ENCODE results near the gene MAPK12. TPM values are rescaled to one million over a fixed set of nuclear protein-coding genes. Genes with fewer than 3 reads are reported as not detected.

The MAPK12 gene
- polyA plus RNA-seq, 4 donors, result 10.6 to 23.6 (median 12.2) TPM

DNA sequence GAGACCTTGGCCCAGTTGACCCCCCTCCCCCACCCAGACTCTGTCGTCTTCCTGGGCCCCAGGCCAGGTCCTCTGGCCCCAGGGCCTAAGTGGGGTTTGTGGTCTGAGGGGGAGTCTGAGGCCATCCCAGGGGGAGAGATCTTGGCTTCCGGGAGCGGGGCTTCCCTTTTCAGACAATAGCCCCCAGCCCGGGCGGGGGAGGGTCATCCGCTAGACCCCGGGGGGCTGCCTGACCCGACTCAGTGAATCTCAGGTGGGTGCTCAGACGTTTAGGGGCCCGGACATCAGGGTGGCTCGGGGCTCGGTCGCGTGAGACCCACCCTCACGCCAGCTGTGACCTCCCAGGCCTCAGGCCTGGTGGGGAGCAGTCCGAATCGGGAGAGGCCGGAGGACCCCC is 8.1 kb upstream of the MAPK12 start:
- no peak for DNase-seq (ENCODE audit: low read depth in 4 of 4, low spot score in 3 of 4)

DNA sequence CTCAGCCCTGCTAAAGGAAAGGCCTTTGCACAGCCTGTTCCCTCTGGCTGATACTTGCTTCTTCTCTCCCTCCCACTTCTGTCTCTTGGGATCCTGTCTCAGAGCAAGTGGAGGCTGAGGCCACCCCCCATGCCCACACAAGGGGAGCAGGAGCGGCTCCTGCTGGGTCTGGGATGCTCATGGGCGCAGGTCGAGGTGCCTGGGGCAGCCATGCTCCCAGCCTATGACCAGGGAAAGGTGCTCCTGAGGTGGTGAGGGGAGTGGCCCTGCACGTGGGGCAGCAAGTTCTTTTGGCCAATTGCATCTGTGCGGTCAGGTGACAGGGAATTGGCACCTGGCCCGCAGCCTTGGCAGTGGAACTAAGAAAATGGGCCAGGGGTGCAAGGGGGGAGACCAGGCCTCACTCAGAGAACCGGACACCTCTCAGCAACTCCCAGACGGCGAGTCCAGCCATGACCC is 7.2 kb upstream of the MAPK12 start:
- DNase-seq (ENCODE audit: low read depth in 4 of 4, low spot score in 3 of 4), result no peak

DNA sequence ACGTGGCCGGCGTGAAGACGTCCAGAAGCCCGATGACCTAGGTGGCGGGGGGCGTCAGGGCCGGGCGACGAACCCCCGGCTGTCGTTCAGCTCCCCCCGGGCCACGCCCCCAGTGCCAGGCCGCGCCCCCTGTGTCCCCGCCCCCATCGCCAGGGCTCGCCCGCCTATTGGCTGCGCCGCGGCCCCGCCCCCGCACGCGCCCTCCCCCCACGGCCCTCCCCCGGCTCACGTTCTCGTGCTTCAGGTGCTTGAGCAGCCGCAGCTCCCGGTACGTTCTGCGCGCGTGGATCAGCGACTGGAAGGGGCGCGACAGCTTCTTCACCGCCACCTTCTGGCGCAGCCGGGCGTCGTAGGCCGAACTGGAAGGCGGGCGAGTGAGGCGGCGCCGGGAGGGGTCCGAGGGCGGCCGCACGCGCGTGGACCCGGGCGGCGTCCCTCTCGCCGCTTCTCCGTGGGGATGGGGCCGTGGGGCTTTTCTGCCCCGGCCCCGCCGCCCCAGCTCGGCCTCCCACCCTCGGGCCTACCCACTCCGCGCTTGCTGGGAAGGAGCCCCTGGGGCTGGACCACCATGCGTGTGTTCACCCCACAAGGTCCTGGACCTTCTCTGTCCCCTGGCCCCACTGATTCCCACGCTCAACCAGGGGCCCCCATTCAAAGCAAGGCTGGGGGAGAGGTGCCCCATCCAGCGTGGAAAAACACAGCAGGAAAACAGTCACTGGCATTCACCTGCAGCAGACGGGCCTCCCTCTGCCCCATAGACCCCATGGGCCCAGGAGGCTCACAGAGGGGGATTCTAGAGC is 6.3 kb upstream of the MAPK12 start:
- no peak for DNase-seq (ENCODE audit: low read depth in 4 of 4, low spot score in 3 of 4)

DNA sequence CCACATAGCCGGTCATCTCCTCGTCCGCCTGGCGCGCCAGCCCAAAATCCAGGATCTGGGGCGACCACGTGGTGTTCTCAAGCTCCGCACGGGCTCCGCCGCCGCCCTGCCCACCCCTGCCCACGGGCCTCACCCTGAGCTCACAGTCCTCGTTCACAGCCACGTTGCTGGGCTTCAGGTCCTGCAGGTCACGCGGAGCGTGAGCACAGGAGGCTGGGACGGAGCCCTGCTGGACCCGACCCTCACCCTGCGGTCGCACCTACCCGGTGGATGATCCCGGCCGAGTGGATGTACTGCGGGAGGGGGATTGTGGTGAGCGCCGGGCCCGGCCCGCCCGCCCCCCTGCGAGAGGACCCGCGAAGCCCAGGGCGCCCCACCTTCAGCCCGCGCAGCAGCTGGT is 5.5 kb upstream of the MAPK12 start:
- no peak for DNase-seq (ENCODE audit: low read depth in 4 of 4, low spot score in 3 of 4)

DNA sequence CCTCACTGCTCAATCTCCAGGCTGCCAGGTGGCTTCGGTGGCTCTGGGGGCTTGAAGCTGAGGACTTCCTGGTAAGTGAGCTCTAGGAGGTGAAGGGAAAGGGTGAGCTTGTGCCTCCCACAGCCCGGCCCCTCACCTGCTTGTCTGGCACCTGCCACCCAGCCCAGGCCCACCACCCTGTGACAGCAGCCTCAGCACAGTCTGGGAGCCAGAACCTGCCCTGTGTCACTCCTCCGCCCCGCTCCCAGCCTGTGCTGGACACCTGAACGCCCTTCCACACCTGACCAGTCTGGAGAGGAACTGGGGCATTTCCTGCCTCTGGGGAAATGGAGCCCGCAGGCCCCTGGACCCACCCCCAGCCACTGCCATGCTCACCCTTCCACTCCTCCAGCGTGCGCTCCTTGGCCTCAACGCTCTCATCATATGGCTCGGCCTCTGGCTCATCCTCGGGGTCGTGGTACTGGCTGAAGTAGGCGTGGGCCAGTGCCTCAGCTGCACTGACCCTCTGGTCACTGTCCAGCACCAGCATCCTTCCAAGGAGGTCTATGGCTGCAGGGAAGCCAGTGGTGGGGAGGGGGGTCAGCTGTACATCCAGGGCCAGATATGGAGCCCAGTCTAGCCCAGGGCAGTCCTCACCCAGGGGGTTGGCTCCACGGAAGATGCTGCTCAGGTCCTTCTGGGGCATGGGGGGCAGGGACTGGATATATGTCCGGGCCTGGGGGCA is 3.6 kb upstream of the MAPK12 start:
- no peak for DNase-seq (ENCODE audit: low read depth in 4 of 4, low spot score in 3 of 4)

DNA sequence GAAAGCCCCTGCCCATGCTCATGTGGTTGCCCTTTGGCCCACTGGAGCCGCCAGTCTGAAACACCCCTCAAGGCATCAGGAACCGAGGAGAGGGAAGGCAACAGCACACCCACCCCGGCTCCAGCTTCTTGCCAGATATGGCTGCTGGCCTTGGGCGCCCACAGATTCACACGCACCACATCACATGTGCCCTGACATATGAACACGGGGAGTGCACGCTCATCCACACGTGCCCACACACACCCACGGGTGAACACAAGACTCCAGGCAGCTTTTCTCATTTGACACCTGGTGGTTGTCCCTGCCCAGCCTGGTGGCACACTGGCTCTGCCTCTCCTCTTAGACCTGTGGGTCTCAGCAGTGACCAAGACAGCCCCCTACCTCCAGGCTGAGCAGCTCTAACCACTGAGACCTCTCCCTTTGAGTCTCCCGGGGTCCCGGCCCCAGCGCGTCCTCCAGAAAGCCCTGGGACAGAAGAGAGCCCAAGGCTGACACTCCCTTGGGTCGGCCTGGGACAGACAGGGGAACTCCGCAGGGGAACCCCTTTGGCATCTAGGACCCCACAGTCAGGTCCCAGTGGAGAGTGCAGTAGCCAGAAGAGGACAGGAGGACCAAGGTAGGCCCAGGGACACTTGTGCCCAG is 2.7 kb upstream of the MAPK12 start:
- no peak for DNase-seq (ENCODE audit: low read depth in 4 of 4, low spot score in 3 of 4)

DNA sequence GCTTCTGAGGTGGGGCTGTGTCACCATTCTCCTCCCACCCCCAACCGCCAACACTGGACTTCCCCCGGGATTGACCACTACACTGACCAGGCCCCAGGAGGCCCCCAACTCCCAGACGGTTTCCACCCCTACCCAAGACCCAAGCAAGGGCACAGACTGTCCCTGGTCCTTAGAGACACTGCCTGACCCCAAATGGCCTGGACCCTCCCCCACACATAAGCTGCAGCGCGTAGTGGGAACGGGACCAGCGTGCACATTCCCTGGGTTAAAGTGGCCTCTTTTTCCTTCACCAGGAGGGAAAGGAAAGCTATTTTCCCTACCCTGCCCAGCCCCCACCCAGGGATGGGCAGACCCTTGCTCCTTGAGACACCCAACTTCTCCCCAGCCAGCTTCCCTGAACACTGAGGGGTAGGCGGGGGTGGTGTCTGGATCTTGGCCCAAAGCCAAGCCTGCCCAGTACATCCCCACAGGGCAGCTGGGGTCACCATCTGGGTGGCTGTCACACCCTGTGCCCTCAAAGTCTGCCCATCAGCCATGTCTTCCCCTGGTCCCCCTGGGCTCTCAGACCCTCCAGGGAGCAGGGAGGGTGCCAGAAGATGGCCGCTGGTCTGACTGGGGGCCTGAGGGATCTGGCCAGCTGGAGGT is 1.6 kb upstream of the MAPK12 start:
- DNase-seq (ENCODE audit: low read depth in 4 of 4, low spot score in 3 of 4), result no peak

DNA sequence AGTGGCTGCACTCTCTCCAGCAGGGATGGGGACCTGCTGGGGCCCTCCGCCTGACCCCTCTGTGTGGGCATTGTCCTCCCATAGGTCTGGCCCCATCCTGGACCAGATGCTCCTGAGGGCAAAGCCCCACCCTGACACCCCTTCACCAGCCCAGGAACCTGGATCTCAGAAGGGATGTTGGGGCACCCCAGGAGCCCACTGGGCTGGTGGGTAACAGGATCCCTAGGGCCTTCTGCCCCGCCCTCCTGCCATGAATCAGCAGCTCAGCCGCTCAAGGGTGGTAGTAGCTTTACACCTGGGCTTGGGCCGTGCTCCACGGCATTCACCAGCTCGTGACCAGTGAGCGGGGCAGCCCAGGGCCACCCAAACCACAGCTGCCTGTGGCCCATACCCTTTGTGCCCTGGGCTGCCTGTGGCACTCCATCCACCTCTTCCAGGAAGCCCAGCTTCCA is 1.0 kb upstream of the MAPK12 start:
- DNase-seq (ENCODE audit: low read depth in 4 of 4, low spot score in 3 of 4), result no peak

DNA sequence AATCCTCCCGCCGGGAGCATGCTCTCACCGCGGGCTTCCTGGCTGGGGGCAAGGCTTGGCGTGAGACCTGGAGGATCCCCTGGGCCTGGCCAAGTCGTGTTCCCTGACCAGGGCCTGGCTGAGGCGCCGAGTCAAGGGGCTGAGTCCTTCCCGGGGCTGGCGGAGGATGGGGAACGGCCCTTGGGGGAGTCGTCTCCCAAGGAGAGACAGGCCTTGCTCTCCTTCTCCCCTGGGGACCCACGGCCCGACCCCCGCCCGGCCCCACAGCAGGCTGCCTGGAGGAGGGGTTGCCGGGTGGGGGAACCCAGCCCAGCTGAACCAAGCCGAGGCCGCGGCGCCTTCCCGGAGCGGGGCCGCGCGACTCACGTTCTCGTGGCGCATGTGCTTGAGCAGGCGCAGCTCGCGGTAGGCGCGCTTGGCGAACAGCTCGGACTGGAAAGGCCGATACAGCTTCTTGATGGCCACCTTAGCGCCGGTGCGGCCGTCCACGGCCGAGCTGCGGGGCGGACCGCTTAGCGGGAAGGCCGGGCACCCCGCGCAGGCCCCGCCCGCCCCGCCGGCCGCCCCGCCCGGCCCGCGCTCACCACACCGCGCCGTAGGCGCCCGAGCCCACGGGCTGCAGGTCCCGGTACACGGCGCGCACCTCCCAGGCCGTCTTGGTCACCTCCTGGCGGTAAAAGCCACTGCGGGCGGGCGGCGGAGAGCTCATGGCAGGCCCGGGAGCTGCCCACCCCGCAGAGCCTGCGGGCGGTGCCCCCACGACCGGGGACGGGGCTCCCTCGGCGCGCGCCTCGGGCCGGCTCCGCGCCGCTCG is 475 bp downstream of the MAPK12 start:
- DNase-seq (ENCODE audit: low read depth in 4 of 4, low spot score in 3 of 4), result no peak

DNA sequence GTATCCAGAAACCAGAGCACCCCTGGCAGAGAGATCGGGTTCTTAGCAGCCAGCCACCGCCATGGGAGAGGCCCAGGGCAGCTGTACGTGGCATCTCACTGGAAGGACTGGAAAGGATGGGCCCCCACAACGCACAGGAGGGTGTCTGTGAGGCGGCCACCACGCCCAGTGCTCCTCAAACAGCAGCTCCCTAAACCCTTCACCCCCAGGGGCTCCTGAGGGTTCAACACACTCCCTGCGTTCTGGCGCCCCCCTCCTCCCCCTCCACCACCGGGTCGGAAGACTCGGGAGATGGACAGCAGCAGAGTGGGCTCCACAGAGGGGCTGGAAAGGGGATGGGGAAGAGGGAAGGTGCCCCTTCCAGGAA is 1.1 kb downstream of the MAPK12 start:
- DNase-seq (ENCODE audit: low read depth in 4 of 4, low spot score in 3 of 4), result no peak

DNA sequence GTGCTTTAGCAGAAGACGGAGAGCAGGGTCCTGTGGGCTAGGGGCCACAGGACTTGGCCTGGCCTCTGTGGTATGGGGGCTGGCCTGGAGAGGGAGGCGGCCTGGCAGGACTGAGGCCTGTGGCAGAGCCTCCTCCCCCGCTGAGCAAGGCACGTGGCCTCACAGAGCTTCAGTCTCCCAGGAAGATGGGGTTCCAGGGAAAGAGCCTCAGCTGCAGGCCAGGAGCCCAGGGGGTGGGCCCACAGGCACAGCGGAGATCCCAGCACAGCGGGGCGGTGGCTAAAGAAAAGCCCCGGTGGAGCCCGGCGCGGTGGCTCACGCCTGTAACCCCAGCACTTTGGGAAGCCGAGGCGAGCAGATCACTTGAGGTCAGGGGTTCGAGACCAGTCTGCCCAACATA is 2.2 kb downstream of the MAPK12 start:
- DNase-seq (ENCODE audit: low read depth in 4 of 4, low spot score in 3 of 4), result no peak

DNA sequence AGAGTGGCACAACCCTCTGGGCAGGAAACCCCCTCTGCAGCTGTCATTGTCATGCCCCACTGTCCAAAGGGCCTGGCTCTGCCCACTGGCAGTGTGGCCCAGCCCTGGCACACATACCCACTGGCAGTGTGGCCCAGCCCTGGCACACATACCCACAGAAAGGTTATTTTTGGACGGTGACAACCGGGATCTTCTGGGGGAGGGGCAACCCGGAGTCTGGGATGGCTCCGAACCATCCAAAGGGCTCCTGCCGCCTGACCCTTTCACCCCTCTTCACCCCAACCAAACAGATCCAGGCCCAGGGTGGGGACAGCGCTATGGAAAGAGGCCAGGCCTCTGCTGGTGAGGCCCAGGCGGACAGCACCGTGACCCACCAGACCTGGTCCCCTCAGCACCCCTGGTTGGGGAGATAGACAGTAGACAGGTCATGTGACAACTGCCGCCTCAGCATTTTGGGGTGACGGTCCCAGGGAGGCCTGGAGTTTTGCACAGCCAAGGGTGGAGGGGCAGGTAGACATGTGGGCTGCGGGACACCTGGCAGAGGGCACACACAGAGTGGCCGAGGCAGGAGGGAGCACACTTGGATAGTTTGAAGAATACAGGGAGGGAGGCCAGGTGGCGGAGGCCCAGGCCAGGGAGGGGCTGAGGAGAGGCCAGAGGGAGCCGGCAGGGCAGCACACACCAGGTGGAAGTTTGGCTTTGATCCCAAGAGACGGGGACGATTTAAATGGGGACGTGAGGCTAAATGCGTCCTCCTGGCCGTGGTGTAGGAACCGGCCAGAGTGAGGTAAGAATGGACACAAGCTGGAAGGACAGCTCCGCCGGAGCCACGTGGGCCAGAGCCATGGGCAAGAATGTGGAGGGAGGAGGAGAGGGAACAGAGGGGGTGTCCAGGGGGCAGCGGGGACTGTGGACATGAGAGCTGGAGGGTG is 2.9 kb downstream of the MAPK12 start:
- DNase-seq (ENCODE audit: low read depth in 4 of 4, low spot score in 3 of 4), result no peak

DNA sequence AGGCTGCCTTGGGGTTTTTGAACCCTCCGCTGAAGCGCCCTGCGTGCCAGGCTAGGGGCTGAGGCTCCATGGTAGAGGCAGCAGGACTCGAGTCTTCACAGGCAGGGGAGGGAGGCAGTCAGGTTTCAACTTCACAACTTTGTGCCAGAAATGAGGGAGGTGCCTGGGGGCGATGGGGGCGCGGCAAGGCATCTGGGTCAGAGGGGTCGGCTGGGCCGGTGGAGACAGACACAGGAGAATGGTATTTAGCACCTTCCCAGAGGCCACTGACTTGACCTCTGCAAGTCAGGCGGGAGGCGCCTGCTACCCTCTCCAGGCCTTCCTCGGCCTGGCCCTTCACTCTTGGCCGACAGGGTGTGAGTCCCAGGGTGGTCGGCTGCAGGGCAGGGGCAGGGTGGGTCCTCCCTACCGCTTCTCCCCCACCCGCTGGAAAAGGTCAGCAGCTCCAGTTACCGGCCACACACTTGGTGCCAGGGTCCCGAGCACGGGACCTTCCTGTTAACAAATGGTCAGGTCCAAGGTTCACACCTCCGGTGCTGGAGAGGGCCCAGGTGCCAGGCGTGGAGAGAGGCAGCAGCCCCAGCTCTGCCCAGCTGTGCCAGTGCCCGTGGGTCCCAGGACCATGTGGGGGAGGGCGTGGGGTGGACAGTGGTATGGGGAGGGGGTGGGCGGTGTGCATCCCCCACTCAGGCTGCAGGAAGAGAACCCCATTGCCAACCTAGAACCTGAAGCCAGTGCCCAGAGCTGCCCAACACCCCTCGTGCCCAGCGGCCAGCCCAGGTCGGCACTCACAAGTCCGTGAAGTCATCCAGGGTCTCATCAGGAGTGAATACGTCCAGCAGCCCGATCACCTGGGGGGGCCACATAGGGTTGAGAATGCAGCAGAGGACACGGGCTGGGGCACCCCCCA is 3.8 kb downstream of the MAPK12 start:
- no peak for DNase-seq (ENCODE audit: low read depth in 4 of 4, low spot score in 3 of 4)

DNA sequence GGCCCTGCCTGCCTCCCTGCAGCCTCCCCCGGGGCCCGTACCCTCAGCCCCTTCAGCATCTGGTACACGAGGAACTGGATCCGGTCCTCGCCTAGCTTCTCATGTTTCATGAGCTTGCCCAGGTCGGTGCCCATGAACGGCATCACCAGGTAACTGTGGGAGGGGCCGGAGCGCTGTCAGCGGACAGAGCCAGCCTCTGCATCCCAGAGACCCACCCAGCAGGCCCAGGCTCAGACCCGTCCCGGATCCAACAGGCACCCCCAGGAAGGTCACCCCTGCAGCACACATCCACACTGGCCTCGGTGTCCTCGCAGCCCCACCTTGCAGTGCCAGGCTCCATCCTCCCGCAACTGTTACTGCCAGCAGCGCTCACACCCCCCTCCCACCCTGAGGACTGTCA is 4.4 kb downstream of the MAPK12 start:
- no peak for DNase-seq (ENCODE audit: low read depth in 4 of 4, low spot score in 3 of 4)

DNA sequence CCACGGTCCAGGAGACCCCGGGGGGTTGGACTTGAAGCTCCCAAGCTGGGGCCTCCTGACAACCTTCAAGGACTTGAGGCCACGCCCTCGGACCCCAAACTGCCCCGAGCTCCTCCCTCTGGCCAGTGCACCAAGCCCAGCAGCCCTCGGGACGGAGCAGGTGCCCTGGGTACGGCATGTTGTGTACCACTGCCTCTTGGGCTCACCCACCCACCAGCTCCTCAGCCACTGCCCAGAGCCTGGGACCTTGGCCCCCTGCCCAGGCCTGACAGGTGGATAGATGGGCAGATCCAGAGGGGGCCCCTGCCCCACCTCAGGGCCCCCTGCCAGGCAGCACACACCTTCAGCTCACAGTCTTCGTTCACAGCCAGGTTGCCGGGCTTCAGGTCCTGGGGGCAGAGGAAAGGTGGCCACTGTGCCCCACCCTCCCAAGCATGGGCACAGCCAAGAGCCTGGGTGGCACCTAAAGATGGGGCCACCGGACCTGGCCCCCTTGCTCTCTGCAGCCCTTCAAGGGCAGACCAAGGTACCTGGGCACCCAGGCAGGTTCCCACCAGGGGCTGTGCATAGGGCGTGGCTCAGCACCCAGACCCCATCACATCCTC is 5.1 kb downstream of the MAPK12 start:
- no peak for DNase-seq (ENCODE audit: low read depth in 4 of 4, low spot score in 3 of 4)

DNA sequence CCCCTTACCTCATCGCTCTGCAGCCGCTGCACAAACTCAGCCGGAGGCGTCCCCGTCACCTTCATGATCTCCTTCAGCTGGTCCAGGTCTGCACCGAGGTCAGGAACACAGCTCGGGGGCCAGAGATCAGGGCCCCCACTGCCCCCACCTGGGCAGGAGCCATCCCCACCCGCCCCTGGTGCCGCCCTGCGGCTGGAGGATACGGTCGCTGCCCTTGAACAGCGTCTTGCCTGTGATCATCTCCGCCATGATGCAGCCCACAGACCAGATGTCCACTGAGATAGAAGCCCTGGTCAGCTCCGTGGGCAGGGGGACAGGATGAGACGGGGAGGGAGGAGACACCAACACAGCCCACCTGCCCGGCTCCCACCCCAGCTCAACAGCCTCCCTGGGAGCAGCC is 5.9 kb downstream of the MAPK12 start:
- no peak for DNase-seq (ENCODE audit: low read depth in 4 of 4, low spot score in 3 of 4)

DNA sequence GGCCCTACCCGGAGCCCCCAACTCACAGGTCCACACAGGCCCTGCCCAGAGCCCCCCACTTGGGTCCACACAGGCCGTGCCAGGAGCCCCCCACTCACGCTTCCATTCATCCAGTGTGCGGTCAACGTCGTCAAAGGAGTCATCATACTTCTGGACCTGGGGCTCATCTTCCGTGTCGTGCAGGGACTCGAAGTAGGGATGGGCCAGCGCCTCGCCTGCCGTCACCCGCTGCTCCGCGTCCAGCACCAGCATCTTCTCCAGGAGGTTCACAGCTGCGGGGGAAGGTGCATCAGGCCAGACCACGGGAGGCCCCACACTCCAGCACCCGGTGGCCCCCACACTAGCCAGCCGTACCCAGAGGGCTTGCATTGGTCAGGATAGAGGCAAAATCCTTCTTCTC is 6.4 kb downstream of the MAPK12 start:
- DNase-seq (ENCODE audit: low read depth in 4 of 4, low spot score in 3 of 4), result no peak

DNA sequence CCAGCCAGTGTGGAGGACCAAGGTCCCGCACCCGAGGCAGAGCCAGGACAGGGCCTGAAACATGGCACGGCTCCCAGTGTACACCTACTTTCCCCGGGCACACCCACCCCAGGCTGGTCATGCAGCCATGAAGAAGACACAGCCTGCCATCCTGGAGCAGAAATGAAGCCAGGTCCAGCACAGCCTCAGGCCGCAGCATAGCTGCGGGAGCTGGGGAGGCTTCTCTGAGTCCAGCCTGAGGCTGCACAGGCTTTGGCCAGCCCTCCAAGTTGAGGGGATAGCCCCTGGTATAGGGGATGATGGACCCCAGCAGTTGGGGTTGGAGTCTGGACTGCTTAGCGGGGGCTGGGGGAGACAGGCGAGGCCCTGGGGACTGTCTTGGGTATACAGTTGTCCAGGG is 7.5 kb downstream of the MAPK12 start:
- no peak for DNase-seq (ENCODE audit: low read depth in 4 of 4, low spot score in 3 of 4)

Measured in right renal pelvis (tissue), 4 donors.